Chondrocyte (in vitro differentiated cells): ENCODE results near the gene BTBD6. TPM values are rescaled to one million over a fixed set of nuclear protein-coding genes. Genes with fewer than 3 reads are reported as not detected.

ENCODE experiments used
- DNase-seq: peaks from one replicate; pipeline ENCODE4 v3.0.0; 2021; ENCODE audit warnings: mixed read lengths, low spot score
- H3K27ac Mint-ChIP-seq: one replicate; pipeline ENCODE4 v1.8.0; 2021; ENCODE audit warnings: mild to moderate bottlenecking, moderate library complexity, mixed read lengths; ENCODE audit not compliant: unreplicated experiment
- H3K27me3 Mint-ChIP-seq: 2 replicates; pipeline ENCODE4 v1.8.0; 2021; ENCODE audit warnings: low read depth, mixed read lengths
- H3K36me3 Mint-ChIP-seq: 2 replicates; pipeline ENCODE4 v1.8.0; 2021; ENCODE audit warnings: low read depth, mixed read lengths
- H3K4me1 Mint-ChIP-seq: 2 replicates; pipeline ENCODE4 v1.8.0; 2021; ENCODE audit warnings: low read depth, mild to moderate bottlenecking, mixed read lengths
- H3K4me3 Mint-ChIP-seq: one replicate; pipeline ENCODE4 v1.8.0; 2021; ENCODE audit warnings: mild to moderate bottlenecking, moderate library complexity, mixed read lengths; ENCODE audit not compliant: unreplicated experiment
- H3K9me3 Mint-ChIP-seq: 2 replicates; pipeline ENCODE4 v1.8.0; 2021; ENCODE audit warnings: low read depth, mixed read lengths
- total RNA-seq: library from RNA; stranded (reverse); gene quantifications from 3 replicates; pipeline ENCODE4 v1.2.1, GENCODE V29; 2021
- TF ChIP-seq, protein P1 (sequence below): fragments of 200-600 bp; sonication (generic); IDR thresholded peaks from 2 replicates; pipeline ENCODE4 v1.5.0; 2021; ENCODE audit warnings: antibody characterized with exemption, mild to moderate bottlenecking, moderate library complexity

Gene BTBD6
- total RNA-seq, 1 donor from 2014 or later: 54.3 TPM

GRCh38 chr14:105211086-105211757, 37.1 kb upstream of the BTBD6 start:
- DNase-seq: no peak
- Mint-ChIP-seq H3K4me1 (no peaks in the 10 kb centered on the region), H3K9me3 (no peaks in the 10 kb centered on the region), H3K27me3 (no peaks in the 10 kb centered on the region), H3K27ac (no peak overlapping the region), H3K36me3 (peaks cover 1% of the 10 kb centered on the region), H3K4me3 (no peak overlapping the region)
- TF ChIP-seq, protein P1, sequence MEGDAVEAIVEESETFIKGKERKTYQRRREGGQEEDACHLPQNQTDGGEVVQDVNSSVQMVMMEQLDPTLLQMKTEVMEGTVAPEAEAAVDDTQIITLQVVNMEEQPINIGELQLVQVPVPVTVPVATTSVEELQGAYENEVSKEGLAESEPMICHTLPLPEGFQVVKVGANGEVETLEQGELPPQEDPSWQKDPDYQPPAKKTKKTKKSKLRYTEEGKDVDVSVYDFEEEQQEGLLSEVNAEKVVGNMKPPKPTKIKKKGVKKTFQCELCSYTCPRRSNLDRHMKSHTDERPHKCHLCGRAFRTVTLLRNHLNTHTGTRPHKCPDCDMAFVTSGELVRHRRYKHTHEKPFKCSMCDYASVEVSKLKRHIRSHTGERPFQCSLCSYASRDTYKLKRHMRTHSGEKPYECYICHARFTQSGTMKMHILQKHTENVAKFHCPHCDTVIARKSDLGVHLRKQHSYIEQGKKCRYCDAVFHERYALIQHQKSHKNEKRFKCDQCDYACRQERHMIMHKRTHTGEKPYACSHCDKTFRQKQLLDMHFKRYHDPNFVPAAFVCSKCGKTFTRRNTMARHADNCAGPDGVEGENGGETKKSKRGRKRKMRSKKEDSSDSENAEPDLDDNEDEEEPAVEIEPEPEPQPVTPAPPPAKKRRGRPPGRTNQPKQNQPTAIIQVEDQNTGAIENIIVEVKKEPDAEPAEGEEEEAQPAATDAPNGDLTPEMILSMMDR: no peak

DNA sequence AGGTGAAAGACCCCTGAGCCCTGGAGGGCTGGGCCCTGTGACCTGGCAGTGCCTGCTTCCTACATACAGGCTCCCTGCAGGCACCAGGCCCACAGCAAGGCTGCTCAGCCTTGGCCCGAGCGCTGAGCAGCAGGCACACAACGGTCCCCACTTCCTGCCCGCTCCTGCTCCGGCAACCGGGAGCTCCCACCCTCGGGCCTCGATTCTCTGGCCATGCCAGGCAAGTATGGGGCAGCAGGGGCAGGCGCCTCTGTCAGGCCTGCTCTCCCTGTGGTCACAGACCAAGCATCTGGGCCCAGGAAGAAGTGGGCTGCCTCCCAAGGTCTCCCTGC, 36.6 kb upstream of the BTBD6 start:
- Mint-ChIP-seq H3K27me3 (no peaks in the 10 kb centered on the region), H3K4me3 (no peak overlapping the region), H3K36me3 (peaks cover 1% of the 10 kb centered on the region), H3K4me1 (no peaks in the 10 kb centered on the region), H3K27ac (no peak overlapping the region), H3K9me3 (no peaks in the 10 kb centered on the region)
- DNase-seq: no peak
- TF ChIP-seq, protein P1: no peak

DNA sequence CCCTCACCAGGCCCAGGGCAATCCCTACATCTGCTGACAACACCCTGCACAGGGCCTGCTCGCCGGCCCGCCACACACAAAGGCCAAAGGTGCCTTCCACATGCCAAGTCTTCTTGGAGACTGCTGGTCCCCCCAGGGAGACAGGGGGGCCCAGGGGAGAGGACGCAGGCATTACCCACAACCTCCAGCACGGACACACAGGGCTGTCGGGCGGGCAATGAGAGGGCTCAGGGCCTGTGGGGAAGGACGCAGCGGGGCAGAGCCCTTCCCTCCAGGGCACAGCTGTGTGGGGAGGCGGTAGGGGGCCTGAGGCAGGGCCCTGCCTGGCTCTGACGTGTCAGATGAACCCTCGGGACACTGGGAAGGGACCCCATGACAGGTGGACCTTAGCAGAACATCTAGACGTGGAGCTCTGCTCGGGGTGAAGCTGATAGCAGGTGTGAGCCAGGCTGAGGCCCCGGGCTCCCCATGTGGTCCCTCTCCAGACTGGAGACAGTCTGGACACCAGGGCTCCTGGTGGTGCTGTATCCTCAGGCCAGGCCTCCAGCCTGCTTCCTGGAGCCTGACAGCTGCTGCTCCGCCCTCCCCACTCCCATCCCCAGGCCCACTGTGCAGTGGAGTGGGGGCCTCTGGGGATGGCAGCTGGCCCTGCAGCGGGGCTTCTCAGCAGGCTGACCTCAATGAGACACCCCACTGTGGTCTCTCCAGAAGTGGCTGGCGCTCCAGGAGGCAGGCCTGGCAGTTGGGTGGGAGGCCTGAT, 35.6 kb upstream of the BTBD6 start:
- TF ChIP-seq, protein P1: no peak
- H3K27me3 Mint-ChIP-seq: no peaks in the 10 kb centered on the region
- H3K4me1 Mint-ChIP-seq: no peaks in the 10 kb centered on the region
- H3K36me3 Mint-ChIP-seq: peaks cover 5% of the 10 kb centered on the region
- no peak for DNase-seq
- H3K27ac Mint-ChIP-seq: no peak overlapping the region
- H3K4me3 Mint-ChIP-seq: no peak overlapping the region
- H3K9me3 Mint-ChIP-seq: no peaks in the 10 kb centered on the region

GRCh38 chr14:105213361-105213760, 35.0 kb upstream of the BTBD6 start:
- Mint-ChIP-seq H3K27me3 (no peaks in the 10 kb centered on the region), H3K27ac (no peak overlapping the region), H3K4me1 (no peaks in the 10 kb centered on the region), H3K36me3 (peaks cover 6% of the 10 kb centered on the region), H3K4me3 (no peak overlapping the region), H3K9me3 (no peaks in the 10 kb centered on the region)
- TF ChIP-seq, protein P1: no peak
- no peak for DNase-seq

DNA sequence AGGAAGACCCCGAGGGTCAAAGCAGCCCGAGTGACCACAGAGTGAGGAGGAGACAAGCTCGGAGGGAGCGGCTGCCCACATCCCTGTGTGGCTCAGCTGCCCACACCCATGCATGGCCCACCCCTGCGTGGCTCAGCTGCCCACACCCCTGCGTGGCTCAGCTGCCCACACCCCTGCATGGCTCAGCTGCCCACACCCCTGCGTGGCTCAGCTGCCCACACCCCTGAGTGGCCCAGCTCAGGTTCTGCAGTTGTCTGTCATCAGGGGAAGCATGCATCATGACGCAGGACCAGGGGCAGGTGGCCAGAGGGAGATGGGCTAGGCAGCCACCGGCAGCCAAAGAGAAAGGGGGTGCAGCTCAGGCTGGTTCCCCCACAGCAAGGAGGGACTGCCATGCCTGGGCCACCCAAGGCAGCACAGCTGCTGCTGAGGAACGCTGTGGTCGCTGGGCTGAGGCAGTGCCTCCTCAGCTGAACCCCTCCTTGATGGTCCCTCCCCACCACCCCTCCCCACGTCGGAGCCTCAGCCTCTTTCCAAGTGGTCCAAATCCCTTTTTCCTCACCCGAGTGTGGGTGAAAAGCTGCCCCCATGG, 33.9 kb upstream of the BTBD6 start:
- no peak overlapping the region for H3K4me3 Mint-ChIP-seq
- TF ChIP-seq, protein P1: no peak
- H3K36me3 Mint-ChIP-seq: peaks cover 8% of the 10 kb centered on the region
- H3K27ac Mint-ChIP-seq: no peak overlapping the region
- H3K27me3 Mint-ChIP-seq: no peaks in the 10 kb centered on the region
- DNase-seq: no peak
- H3K4me1 Mint-ChIP-seq: no peaks in the 10 kb centered on the region
- no peaks in the 10 kb centered on the region for H3K9me3 Mint-ChIP-seq
